Kidney (tissue), 14 donors: ENCODE measurements around the gene MUC5AC. TPM values are rescaled to one million over a fixed set of nuclear protein-coding genes. Genes with fewer than 3 reads are reported as not detected.
A peak's percentile ranks its signal among the peaks of the same experiment; 100 is the strongest.

Experiments used
- DNase-seq, 5 donors: peaks; one replicate each; pipeline ENCODE4 v3.0.0-alpha.2; 2013 to 2020
- FAIRE-seq: peaks from 2 replicates; lab custom pipeline; 2012; peaks lifted over from hg19 to GRCh38; lab: Jason Lieb, UNC
- H3K27ac ChIP-seq, 2 donors: one replicate each; pipeline ENCODE4 v1.7.0; 2013; ENCODE audit warnings: low read depth in 2 of 2, low read length in 2 of 2, inconsistent platforms in 1 of 2
- H3K27me3 ChIP-seq: one replicate; pipeline ENCODE4 v1.7.1; 2013; ENCODE audit warnings: low read length, inconsistent platforms; ENCODE audit not compliant: control insufficient read depth, insufficient read depth
- H3K36me3 ChIP-seq, 3 donors: one replicate each; pipeline versions ENCODE4 v1.7.0 to v1.7.1; 2013; ENCODE audit warnings: low read length in 3 of 3, control low read depth in 1 of 3, inconsistent platforms in 1 of 3; ENCODE audit not compliant: insufficient read depth in 3 of 3, control insufficient read depth in 2 of 3
- H3K4me1 ChIP-seq, 3 donors: one replicate each; pipeline versions ENCODE4 v1.7.0 to v1.7.1; 2013; ENCODE audit warnings: low read length in 3 of 3, inconsistent platforms in 1 of 3, low read depth in 1 of 3; ENCODE audit not compliant: control insufficient read depth in 2 of 3, insufficient read depth in 2 of 3
- H3K4me3 ChIP-seq, 3 donors: one replicate each; pipeline versions ENCODE4 v1.7.0 to v1.8.1; 2013; ENCODE audit warnings: low read length in 3 of 3, control low read depth in 1 of 3, inconsistent platforms in 1 of 3
- H3K9ac ChIP-seq, 3 donors: one replicate each; pipeline versions ENCODE4 v1.7.0 to v1.7.1; 2013; ENCODE audit warnings: low read length in 3 of 3, control low read depth in 1 of 3, inconsistent platforms in 1 of 3
- H3K9me3 ChIP-seq, 3 donors: one replicate each; pipeline versions ENCODE4 v1.7.0 to v1.7.1; 2013; ENCODE audit warnings: low read length in 3 of 3, control low read depth in 1 of 3, inconsistent platforms in 1 of 3; ENCODE audit not compliant: control insufficient read depth in 2 of 3, insufficient read depth in 1 of 3
- CTCF ChIP-seq: IDR thresholded peaks from 3 replicates; pipeline ENCODE4 v1.5.1; 2012; ENCODE audit warnings: mild to moderate bottlenecking, moderate library complexity, borderline replicate concordance; ENCODE audit not compliant: insufficient read depth; ENCODE audit errors: extremely low read depth
- intact Hi-C: fragments of 100-400 bp; cut with DNase I; formaldehyde crosslinking; loops from one replicate; pipeline ENCODE4 v1.11.1; 2022
- polyA plus RNA-seq: library from polyadenylated mRNA; stranded (reverse); fragments of 350-450 nt; fragmentation: Illumina TruSeq; extraction: RNeasy Lipid Tissue Mini Kit (QIAGEN cat#74804); gene quantifications from one replicate; pipeline ENCODE4 v1.2.3, GENCODE V29; 2014; ENCODE audit warnings: low read depth, low replicate concordance; ENCODE audit not compliant: insufficient read depth
- total RNA-seq: library from RNA; stranded (reverse); fragmentation: NEBNext Ultra II Directional; extraction: Animal tissue kit (Norgen Biotek cat#: 25700); gene quantifications from one replicate; pipeline ENCODE4 v1.2.1, GENCODE V29; 2021
- donor health status: control.
- donor health status: control.
- donor health status: control.
- donor health status: control.
- donor health status: control.
- donor health status: DM: yes; HTN: yes; CAD: no.
- donor health status: Normal renal cell carcinoma (clear cell type).

Gene MUC5AC
- total and polyA plus RNA-seq, 2 donors from 2014 or later: 0.03 TPM; not detected in 1

GRCh38 chr11:1229471-1230120, 71.8 kb downstream of the MUC5AC start:
- intact Hi-C loops: no loop called here
- Histone ChIP-seq H3K4me3 (no peak overlapping the region), H3K27me3 (no peaks in the 10 kb centered on the region), H3K36me3 (no peaks in the 10 kb centered on the region), H3K9me3 (no peaks in the 10 kb centered on the region), H3K4me1 (no peaks in the 10 kb centered on the region), H3K27ac (no peak overlapping the region), H3K9ac (no peak overlapping the region)
- FAIRE-seq: no peak
- DNase-seq: peak in 2 of 5 donors; percentile 31 to 71
- no peak for TF ChIP-seq CTCF

DNA sequence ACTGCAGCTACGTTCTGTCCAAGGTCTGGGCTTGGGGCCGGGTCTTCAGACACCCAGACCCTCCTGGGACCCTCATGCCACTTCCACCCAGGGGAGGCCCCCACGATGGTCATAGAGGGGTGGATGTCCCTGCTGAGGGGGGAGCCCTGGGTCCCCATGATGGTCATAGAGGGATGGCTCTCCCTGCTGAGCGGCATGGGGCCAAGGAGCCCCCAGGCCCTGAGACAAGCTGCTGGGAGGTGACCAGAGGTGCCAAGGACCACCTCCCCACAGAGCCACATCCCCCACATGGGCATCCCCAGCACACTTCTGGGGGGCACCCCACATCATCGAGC, 72.3 kb downstream of the MUC5AC start:
- H3K9me3 ChIP-seq: no peaks in the 10 kb centered on the region

DNA sequence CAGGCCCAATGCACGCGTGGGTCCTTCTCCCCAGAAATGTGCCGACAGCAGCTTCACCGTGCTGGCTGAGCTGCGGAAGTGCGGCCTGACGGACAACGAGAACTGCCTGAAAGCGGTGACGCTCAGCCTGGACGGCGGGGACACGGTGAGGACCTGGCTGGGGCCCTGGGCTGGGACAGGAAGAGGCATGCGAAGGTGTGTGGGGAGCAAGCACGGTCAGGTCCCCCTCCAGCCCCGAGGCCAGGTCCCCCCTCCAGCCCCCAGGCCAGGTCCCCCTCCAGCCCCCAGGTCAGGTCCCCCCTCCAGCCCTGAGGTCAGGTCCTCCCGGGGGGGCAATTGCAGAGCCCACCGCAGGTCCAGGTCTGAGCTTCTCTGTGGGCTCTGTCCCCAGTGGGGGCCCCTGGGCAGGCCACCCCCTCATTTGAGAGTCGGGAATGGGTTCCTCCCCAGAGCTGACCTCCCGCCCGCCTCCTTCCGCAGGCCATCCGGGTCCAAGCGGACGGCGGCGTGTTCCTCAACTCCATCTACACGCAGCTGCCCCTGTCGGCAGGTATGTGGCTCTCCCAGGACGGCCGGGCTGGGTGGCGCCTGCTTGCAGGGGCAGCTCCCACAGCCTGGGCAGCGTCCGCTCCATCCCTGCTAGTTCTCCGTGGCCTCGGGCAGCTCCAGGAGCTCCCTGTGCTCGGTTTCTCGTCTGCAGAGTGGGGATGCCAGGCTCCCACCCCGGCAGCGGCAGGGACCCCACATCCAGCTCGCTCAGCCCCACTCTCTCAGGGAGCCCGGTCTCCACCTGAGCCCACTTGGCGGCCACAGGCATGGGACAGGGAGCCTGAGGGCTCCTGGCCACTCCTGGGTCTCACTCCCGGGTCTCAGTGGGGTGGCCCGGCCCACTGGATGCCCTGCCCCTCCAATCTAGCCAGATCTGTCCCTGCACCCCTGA, 73.0 kb downstream of the MUC5AC start:
- intact Hi-C loops: no loop called here
- no peak overlapping the region for H3K4me3 ChIP-seq
- no peak overlapping the region for H3K27ac ChIP-seq
- no peaks in the 10 kb centered on the region for H3K27me3 ChIP-seq
- TF ChIP-seq CTCF: no peak
- H3K9ac ChIP-seq: no peak overlapping the region
- no peaks in the 10 kb centered on the region for H3K4me1 ChIP-seq
- DNase-seq (peak in 4 of 5 donors; percentile 37 to 71 (median 52)), FAIRE-seq (no peak)
- no peaks in the 10 kb centered on the region for H3K36me3 ChIP-seq
- no peaks in the 10 kb centered on the region for H3K9me3 ChIP-seq

More for the DNA sequence above, 72.3 kb downstream of the MUC5AC start:
- intact Hi-C loops: no loop called here
- no peak for TF ChIP-seq CTCF
- Histone ChIP-seq H3K9ac (no peak overlapping the region), H3K4me3 (no peak overlapping the region), H3K27ac (no peak overlapping the region), H3K27me3 (no peaks in the 10 kb centered on the region), H3K4me1 (no peaks in the 10 kb centered on the region), H3K36me3 (no peaks in the 10 kb centered on the region)
- DNase-seq (peak in 2 of 5 donors; percentile 33 to 59), FAIRE-seq (no peak)
